NOMO-1 treated with DMSO at 0.1 percent for 48 hours (cell line): ENCODE data around the gene PRDM13.
A peak's percentile ranks its signal among the peaks of the same experiment; 100 is the strongest.

Experiments used
- DNase-seq: peaks from one replicate; lab custom pipeline; 2025; ENCODE audit not compliant: unreplicated experiment; lab: John Stamatoyannopoulos, UW

Gene PRDM13

DNA sequence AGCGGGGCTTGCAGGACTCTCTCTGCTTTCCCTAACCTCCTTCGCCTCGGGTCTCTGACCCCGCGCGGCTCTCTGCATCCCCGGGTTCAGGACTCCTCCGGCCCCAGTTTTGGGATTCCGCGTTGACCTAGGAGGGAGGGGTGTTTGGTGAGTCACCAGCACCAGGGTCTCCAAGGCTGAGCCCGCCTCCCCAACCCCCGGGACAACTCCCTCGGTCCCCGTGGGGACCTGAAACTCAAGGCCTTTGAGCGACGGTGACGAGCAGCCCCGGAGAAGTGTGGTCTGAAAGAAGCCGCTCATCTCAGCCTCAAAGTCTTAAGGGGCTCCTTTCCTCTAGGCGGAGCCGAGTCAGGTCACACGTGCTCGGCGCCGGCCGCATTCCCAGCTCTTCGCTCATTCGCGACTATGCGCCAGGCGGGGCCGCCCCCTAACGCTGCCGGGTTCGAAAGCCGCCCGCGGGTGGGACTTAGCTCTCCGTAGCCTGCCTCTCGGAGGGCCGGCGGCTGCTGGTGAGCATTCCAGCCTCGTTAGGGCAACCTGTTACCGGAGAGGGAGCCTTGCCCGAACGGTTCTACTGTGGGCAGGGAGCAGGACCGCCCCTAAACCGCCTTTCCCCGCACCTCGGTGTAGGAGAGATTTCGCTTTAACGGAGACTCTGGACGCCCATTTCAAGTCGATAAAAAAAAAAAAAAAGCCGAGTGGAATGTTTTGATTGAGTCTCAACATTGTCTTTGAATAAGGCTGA, 3.0 kb upstream of the PRDM13 start:
- no peak for DNase-seq

DNA sequence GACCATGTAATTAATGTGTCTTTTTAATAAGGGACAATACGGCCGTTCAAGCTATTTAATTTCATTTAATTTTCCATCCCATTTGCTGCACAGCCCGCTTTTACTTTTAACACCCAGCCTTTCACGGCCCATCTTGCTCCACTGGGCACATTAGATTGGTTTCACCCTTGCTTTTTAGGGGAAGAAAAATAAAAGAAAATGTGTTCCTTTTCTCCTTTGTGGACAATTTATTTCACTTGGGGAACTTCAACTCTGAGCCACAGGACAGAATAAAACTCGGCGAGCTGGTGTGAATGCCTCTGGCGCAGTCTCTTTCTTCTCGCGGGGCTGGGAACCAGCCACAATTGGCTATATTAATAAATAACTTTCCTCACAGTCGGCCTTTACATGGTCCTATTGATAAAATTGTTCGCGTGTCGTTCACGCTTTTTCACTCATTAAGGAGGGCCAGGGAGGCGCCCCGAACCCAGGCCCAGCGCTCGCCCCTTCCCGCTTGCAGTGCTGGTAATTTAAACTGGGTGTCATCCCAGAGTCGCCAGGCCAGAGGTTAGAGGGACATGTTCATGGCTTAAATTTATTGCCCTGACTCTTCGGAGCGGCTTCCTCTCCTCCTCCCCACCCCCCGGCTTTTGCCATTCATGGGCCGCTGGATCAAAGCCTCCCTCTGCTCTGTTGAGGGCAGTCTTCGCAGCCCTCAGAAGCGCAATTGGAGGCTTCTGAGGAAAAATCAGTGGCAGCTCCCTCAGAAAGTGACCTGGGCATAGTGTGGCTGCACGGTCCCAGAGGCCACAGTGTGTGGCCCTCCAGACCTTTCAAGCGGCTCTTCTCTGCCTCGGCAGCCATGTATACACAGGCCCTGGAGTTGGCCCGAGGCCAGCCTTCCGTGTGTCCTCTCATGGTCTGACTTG, 2.2 kb upstream of the PRDM13 start:
- DNase-seq, result no peak

DNA sequence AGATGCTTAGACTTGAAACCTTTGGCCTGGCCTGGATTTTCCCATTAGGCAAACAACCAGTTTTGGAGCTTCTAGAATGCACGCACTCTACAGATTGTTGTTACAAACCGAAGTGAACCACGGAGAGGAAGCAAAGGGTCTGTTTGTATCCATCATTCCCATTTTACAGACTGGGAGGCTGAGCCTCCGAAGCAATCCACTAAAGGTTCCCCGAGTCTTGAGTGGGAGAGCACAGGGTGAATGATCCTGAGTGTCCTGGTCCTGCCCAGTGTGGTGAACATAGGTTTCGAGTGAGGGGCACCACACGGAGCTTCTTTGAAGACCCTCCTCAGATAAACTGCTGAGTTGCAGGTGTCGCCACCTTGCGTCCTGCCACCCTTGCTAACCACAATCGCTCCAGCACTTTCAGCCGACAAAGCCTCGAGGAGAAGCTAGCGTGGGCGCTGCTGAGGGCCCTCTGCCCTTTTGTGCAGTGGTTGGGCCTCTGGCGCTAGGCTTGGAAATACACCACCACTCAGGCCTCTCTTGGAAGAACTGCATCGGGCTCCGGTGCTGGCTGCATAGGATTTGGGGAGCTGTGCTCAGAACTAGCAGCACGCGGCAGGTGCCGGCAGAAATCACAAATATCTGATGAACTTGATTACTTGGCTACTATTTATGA, 1.4 kb upstream of the PRDM13 start:
- no peak for DNase-seq

DNA sequence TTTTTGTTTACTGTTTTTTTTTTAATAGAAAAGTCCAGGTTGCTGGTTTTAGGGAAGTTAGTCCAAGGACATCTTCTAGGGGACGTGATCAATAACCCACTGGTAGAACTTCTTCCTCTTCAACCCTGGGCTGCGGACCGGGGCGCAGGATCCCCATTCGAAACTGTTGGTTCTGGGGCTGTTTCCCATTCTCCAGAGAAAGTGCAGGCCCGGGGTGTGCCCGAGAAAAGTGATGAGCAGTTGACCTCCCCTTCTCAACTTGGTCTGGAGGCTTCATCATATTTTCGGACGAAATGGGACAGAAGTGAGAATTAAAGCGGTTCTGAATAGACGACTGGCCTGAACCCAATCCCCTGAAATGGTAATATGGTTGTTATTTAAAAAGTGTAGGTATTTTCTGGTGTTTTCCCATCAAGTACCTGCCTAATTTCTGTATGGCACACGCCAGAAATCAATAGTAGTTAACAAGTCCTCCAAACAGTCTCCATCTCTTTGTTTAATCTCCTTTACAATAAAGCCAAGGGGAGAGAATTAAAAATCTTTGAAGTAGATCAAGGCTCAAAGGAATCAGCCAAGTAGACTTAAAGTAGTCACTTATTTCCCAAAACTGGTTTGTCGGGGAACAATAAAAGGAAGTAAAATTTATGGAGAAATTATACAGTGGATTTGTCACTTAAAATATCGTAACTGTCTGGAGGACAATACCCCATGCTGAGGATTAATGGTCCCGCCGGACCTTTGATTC, 550 bp upstream of the PRDM13 start:
- DNase-seq, result no peak

DNA sequence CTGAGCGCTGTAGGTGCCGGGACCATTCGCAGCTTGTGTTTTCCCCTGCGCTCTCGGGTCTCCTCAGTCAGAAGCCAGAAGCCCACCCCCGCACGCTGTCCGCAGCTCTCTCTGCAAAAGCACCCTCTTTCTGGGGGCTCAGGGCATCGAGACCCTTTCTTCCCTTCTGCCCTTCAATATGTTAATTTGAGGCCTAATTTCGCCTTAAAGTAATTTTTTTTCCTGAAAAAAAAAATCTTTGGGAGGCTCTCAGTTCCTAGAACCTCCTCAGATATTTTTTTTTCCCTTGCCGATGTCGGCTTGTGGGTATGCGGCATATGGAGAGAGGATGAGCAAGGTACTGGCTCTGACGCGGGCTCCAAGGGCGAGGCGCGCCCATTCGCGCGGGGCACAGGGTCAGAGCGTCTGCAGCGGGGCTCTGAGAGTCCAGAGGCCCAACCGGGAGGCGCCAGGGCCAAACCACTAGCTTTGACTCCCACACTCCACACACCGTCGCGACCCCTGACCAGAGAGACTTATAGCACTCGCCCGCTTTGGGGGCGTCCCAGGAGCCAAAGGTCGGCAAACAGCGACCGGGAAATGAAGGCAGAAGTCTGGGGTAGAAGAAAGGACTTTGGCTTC, 893 bp downstream of the PRDM13 start:
- no peak for DNase-seq

- DNase-seq, result no peak
These were observed 1.6 kb downstream of the PRDM13 start for GRCh38 chr6:99608059-99608885.

- no peak for DNase-seq
These were observed 2.4 kb downstream of the PRDM13 start for GRCh38 chr6:99608886-99609482.

DNA sequence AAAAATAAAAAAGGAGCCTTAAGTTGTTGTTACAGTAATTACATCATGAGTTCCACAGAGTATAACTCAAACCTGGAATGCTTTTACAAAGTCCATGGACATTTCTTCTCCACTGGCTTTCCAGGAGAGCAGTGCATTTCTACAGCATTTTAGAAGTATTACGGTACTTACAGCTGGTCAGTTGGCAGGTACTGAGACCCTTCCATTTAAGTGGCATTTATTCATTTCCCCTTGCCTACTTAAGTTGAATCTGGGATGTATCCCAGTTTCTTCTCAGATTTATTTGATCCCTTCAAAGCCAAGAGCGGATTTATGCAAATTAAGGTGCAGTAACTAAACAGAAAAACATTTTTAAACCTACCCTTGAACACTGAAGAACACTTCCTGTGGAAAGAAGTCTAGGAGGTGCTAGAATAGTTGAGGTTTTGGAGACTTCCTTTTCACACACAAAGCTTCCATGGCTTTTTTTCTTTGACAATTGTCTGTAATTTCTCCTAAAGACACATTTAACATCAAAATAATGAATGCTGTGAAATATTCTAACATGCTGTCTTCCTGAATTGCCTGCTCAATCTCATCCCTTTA, 3.4 kb downstream of the PRDM13 start:
- DNase-seq, result no peak

GRCh38 chr6:99611148-99611547, 4.5 kb downstream of the PRDM13 start:
- peak; percentile 59 for DNase-seq

- no peak for DNase-seq
These were observed 6.1 kb downstream of the PRDM13 start for GRCh38 chr6:99612551-99613408.

DNA sequence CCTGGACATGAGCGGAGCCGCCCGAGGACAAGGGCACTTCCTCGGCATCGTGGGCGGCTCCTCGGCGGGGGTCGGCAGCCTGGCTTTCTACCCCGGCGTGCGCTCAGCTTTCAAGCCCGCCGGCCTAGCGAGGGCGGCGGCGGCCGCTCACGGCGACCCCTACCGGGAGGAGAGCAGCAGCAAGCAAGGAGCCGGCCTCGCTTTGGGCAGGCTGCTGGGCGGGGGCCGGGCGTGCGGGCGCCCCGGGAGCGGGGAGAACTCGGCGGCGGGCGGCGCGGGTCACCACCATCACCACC, 6.7 kb downstream of the PRDM13 start:
- no peak for DNase-seq

DNA sequence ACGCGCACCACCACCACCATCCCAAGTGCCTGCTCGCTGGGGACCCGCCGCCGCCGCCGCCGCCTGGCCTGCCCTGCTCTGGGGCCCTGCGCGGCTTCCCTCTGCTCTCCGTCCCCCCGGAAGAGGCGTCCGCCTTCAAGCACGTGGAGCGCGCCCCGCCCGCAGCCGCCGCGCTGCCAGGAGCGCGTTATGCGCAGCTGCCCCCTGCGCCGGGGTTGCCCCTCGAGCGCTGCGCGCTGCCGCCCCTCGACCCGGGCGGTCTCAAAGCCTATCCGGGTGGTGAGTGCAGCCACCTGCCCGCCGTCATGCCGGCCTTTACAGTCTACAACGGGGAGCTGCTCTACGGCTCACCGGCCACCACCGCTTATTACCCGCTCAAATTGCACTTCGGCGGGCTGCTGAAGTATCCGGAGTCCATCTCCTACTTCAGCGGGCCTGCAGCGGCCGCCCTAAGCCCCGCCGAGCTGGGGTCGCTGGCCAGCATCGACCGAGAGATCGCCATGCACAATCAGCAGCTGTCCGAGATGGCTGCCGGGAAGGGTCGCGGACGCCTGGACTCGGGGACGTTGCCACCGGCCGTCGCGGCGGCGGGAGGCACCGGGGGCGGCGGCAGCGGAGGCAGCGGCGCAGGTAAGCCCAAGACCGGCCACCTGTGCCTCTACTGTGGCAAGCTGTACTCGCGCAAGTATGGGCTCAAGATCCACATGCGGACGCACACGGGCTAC, 7.2 kb downstream of the PRDM13 start:
- no peak for DNase-seq

DNA sequence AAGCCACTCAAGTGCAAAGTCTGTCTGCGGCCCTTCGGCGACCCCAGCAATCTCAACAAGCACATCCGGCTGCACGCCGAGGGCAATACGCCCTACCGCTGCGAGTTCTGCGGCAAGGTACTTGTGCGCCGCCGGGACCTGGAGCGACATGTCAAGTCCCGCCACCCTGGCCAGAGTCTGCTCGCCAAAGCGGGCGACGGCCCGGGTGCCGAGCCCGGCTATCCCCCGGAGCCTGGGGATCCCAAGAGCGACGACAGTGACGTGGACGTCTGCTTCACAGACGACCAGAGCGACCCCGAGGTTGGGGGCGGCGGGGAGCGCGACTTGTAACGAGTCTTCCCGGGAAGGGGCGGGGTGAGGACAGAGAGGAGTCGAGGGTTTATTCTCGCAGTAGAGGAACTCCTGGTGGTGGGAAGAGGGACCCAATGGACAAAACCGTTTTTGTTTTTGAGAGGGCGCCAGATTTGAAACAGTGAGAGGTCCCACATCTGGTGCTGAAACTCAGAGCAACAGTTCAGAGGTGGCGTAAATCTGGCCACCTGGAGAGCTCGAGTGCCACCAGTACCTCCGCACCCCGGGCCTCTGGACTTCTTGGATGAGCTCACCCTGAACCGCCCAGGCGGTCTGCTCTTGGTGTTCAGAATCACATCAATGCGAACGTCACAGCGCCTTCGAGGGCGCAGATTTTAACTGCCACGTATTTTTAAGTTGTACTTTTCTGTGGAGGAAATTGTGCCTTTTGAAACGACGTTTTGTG, 8.0 kb downstream of the PRDM13 start:
- no peak for DNase-seq

DNA sequence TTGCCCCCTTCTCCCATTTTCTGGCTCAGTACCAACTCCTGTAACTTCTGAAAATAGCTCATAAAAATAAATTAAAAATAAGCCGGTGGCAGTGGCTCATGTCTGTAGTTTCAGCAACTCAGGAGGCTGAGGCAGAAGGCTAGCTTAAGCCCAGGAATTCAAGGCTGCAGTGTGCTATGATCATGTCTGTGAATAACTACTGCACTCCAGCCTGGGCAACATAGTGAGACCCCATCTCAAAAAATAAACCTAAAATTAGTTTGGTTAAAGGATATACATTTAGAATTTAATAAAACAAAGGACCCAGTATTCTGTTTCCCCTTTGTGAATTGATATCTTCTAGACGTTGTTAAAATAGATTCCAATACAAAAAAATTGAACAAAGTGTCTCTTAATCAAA, 10.5 kb downstream of the PRDM13 start:
- DNase-seq, result no peak

DNA sequence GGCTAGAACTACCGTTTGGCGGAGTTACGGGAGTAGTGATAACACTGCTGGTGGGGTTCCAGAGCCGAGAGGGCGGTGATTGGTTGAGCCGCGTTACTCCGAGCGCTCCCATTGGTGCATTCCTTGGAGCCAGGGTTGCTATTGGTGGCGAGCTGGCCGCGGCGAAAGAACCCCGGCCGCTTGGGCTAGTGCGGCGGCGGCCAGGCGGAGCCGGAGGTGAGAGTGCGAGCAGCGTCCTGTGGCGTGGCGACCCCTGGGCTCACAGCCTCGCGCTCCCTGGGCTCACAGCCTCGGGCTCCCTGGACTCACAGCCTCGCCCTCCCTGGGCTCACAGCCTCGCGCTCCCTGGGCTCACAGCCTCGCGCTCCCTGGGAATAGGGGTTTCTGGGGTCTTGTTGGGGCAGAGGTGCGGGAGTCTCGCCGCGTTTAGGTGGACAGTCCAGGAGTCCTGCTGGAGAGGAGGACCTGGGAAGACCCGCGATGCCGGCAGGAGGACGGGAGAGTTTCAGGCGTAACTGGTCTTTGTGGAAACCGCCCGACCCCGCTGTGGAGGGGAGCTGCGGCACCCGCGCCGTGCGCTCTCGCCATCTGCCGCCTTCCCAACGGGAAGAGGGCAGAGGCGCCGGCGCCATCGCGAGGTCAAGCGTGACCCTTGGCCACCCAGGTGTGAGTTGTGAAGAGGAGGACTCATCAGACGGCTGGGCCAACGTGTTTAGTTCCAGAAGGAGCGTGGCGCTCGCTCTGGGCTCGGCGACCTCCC, 12.2 kb downstream of the PRDM13 start:
- DNase-seq, result no peak

GRCh38 chr6:99619409-99619762, 12.8 kb downstream of the PRDM13 start:
- DNase-seq, result no peak
